Esophagus squamous epithelium (tissue), 4 donors: ENCODE data around the gene HTR3E.

Source experiments
- POLR2A ChIP-seq, 4 donors: fragments of 450-650 bp; IDR thresholded peaks; one replicate each; pipeline ENCODE4 v1.6.1; 2017; ENCODE audit warnings: antibody characterized with exemption in 4 of 4, mild to moderate bottlenecking in 4 of 4, moderate library complexity in 3 of 4
- TF ChIP-seq, protein P1 (sequence below), 6 experiments: fragments of 450-650 bp in 4 of 6; fragments of 200-600 bp in 2 of 6; sonication (generic) in 2 of 6; IDR thresholded peaks; one replicate each; pipeline ENCODE4 v1.5.1; 2016 to 2019; ENCODE audit warnings: antibody characterized with exemption in 6 of 6, mild to moderate bottlenecking in 4 of 6, moderate library complexity in 4 of 6

DNA sequence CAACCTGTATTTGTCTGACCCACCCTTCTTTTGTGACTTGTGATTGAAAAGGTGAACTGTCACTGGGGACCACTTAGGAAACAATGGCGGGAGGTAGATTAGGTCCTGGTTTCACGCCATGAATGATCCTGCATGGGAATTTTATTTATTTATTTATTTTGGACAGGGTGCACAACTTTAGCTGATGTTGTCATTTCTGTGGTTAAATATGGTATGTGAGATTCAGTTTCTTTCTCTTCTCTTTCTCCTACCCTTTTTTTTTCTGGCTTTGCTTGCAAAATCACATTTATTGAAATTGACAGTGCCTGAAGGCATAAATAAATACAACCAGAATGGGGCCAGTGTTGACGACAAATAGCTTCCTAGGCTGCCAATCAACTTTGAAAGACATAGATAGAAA is 18.0 kb upstream of the HTR3E start:
- TF ChIP-seq, protein P1, sequence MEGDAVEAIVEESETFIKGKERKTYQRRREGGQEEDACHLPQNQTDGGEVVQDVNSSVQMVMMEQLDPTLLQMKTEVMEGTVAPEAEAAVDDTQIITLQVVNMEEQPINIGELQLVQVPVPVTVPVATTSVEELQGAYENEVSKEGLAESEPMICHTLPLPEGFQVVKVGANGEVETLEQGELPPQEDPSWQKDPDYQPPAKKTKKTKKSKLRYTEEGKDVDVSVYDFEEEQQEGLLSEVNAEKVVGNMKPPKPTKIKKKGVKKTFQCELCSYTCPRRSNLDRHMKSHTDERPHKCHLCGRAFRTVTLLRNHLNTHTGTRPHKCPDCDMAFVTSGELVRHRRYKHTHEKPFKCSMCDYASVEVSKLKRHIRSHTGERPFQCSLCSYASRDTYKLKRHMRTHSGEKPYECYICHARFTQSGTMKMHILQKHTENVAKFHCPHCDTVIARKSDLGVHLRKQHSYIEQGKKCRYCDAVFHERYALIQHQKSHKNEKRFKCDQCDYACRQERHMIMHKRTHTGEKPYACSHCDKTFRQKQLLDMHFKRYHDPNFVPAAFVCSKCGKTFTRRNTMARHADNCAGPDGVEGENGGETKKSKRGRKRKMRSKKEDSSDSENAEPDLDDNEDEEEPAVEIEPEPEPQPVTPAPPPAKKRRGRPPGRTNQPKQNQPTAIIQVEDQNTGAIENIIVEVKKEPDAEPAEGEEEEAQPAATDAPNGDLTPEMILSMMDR (IDR thresholded peaks at IDR 0.05): no peak
- TF ChIP-seq POLR2A (IDR thresholded peaks at IDR 0.05): no peak
